Effector memory CD4-positive, alpha-beta T cell (primary cell): ENCODE results near the gene GRM8.

Experiments used
- DNase-seq, 3 donors: peaks; one replicate each; pipeline ENCODE4 v3.0.0-alpha.2; 2020
- H3K27ac ChIP-seq: 2 replicates; pipeline ENCODE4 v1.7.0; 2013; ENCODE audit warnings: mild to moderate bottlenecking, low read length, moderate library complexity; ENCODE audit not compliant: insufficient read depth, poor library complexity, severe bottlenecking
- H3K27me3 ChIP-seq: replicated peaks from 2 replicates; pipeline ENCODE4 v1.7.0; 2013; ENCODE audit warnings: mild to moderate bottlenecking, low read length; ENCODE audit not compliant: insufficient read depth, control insufficient read depth, poor library complexity, severe bottlenecking
- H3K36me3 ChIP-seq: 2 replicates; pipeline ENCODE4 v1.7.0; 2013; ENCODE audit warnings: mild to moderate bottlenecking, low read length, moderate library complexity; ENCODE audit not compliant: control insufficient read depth, insufficient read depth
- H3K4me1 ChIP-seq: 2 replicates; pipeline ENCODE4 v1.7.0; 2013; ENCODE audit warnings: low read length, mild to moderate bottlenecking; ENCODE audit not compliant: control insufficient read depth, insufficient read depth, poor library complexity, severe bottlenecking
- H3K4me3 ChIP-seq: 2 replicates; pipeline ENCODE4 v1.7.0; 2013; ENCODE audit warnings: low read length, low read depth, mild to moderate bottlenecking; ENCODE audit not compliant: insufficient read depth, poor library complexity, severe bottlenecking
- H3K9me3 ChIP-seq: 2 replicates; pipeline ENCODE4 v1.7.0; 2013; ENCODE audit warnings: mild to moderate bottlenecking, low read length, moderate library complexity; ENCODE audit not compliant: control insufficient read depth

Gene GRM8

GRCh38 chr7:126485791-126486190 is 767.0 kb downstream of the GRM8 start:
- no peaks in the 10 kb centered on the region for H3K9me3 ChIP-seq
- H3K4me1 ChIP-seq: no peaks in the 10 kb centered on the region
- H3K27me3 ChIP-seq: no peaks in the 10 kb centered on the region
- no peaks in the 10 kb centered on the region for H3K36me3 ChIP-seq
- DNase-seq: no peak
- H3K4me3 ChIP-seq: no peak overlapping the region
- no peak overlapping the region for H3K27ac ChIP-seq

GRCh38 chr7:126483972-126484371 is 768.8 kb downstream of the GRM8 start:
- DNase-seq: no peak
- Histone ChIP-seq H3K9me3 (no peaks in the 10 kb centered on the region), H3K4me3 (no peak overlapping the region), H3K27me3 (no peaks in the 10 kb centered on the region), H3K36me3 (no peaks in the 10 kb centered on the region), H3K4me1 (no peaks in the 10 kb centered on the region), H3K27ac (no peak overlapping the region)

- DNase-seq: no peak
- Histone ChIP-seq H3K4me1 (no peaks in the 10 kb centered on the region), H3K27me3 (no peaks in the 10 kb centered on the region), H3K27ac (no peak overlapping the region), H3K9me3 (no peaks in the 10 kb centered on the region), H3K4me3 (no peak overlapping the region), H3K36me3 (no peaks in the 10 kb centered on the region)
Measured at GRCh38 chr7:126472825-126473224, 779.9 kb downstream of the GRM8 start.

GRCh38 chr7:126462405-126462804 is 790.3 kb downstream of the GRM8 start:
- Histone ChIP-seq H3K4me1 (no peaks in the 10 kb centered on the region), H3K9me3 (no peaks in the 10 kb centered on the region), H3K4me3 (no peak overlapping the region), H3K27ac (no peak overlapping the region), H3K27me3 (no peaks in the 10 kb centered on the region), H3K36me3 (no peaks in the 10 kb centered on the region)
- DNase-seq: no peak

GRCh38 chr7:126460664-126461063 is 792.1 kb downstream of the GRM8 start:
- Histone ChIP-seq H3K4me1 (no peaks in the 10 kb centered on the region), H3K9me3 (no peaks in the 10 kb centered on the region), H3K27me3 (no peaks in the 10 kb centered on the region), H3K36me3 (no peaks in the 10 kb centered on the region), H3K27ac (no peak overlapping the region), H3K4me3 (no peak overlapping the region)
- no peak for DNase-seq

GRCh38 chr7:126453104-126453503 is 799.6 kb downstream of the GRM8 start:
- no peaks in the 10 kb centered on the region for H3K27me3 ChIP-seq
- DNase-seq: no peak
- no peak overlapping the region for H3K27ac ChIP-seq
- H3K4me3 ChIP-seq: no peak overlapping the region
- H3K36me3 ChIP-seq: no peaks in the 10 kb centered on the region
- no peaks in the 10 kb centered on the region for H3K9me3 ChIP-seq
- H3K4me1 ChIP-seq: no peaks in the 10 kb centered on the region

DNA sequence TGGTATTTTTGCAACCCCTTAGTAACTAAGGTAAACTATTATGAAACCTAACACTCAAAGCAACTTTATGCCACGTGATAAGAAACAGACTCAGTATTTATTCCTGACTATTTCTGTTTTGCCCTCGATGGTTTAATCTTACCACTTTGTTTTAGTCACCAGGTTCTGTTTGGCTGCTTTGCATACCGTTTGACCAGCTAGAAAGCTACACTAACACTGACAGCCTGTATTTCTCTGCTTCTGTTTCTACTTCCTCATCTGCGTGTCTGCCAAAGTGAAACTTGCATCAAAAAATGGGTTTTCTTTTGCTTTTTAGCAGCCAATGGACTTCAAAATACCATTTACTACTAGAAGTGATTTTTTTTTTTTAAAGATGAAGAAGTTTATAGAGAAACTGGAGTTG is 802.5 kb downstream of the GRM8 start:
- H3K27ac ChIP-seq: no peak overlapping the region
- no peaks in the 10 kb centered on the region for H3K9me3 ChIP-seq
- no peak for DNase-seq
- no peaks in the 10 kb centered on the region for H3K36me3 ChIP-seq
- H3K4me1 ChIP-seq: no peaks in the 10 kb centered on the region
- no peak overlapping the region for H3K4me3 ChIP-seq
- H3K27me3 ChIP-seq: no peaks in the 10 kb centered on the region

DNA sequence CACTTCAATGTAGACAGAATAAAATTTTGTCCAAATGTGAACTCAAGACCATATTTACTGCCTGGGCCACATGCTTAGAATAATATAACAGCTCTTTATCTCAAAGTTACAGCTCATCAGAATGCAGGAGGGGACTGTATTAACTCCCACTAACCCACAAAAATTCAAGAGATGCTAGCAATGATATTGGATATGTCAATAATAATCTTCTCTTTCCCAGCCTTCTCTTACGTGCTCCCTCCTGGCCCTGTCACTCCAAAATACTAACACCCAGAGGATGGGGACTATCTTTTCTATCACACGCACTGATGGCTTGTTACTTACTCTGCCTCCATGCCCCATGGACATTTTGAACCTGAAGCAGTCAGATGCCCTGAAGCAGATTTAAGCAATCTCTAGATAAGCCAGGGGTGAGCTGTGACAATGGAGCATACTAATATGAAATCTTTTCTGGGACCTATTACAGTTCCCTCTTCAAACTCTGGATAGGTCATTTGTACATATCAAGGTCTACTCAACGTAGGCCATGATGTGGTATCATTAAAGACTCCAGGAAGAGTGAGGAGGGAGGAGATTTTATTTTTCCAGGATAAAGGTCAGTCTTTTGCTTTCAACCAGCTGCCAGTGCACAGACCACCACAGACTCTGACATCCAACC is 803.0 kb downstream of the GRM8 start:
- H3K9me3 ChIP-seq: no peaks in the 10 kb centered on the region
- H3K27ac ChIP-seq: no peak overlapping the region
- H3K36me3 ChIP-seq: no peaks in the 10 kb centered on the region
- DNase-seq: no peak
- no peaks in the 10 kb centered on the region for H3K4me1 ChIP-seq
- H3K27me3 ChIP-seq: no peaks in the 10 kb centered on the region
- no peak overlapping the region for H3K4me3 ChIP-seq

DNA sequence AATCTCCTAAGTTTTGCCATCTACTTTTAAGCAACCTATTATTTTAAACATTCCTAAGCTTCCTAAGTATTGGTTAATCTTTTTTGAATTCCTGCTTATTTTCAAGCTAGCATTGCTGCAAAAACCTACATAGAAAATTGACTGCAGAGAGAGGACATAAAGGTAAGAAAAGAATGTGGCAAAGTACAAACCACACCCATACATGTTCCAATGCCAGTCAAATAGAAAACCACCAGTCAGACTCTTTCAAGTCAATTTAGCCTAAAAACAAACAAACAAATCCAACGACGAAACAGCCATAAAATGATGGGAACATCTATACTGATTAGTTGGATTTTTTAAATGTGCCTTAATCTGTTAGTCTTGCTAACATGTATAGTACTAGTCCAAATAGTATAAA is 804.8 kb downstream of the GRM8 start:
- Histone ChIP-seq H3K4me3 (no peak overlapping the region), H3K27me3 (no peaks in the 10 kb centered on the region), H3K9me3 (no peaks in the 10 kb centered on the region), H3K27ac (no peak overlapping the region), H3K36me3 (no peaks in the 10 kb centered on the region), H3K4me1 (no peaks in the 10 kb centered on the region)
- DNase-seq: no peak

DNA sequence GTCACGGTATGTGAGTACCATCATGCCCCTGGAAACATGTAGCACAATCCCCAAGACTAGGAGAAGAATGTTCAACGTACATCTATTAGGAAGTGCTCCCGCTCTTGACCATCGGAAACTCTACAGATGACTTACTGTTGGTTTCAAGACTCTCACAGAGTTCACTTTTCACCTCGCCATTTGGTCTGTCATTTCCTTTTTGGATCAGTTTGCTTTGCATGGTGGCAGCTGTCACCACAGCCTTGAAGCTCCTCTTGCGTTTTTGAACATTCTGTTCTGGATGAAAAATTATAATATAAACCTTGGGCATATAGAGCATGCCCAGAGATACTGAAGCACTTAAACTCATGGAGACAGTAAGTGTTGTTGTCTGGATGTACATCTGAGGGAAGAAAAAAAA is 806.8 kb downstream of the GRM8 start:
- Histone ChIP-seq H3K36me3 (no peaks in the 10 kb centered on the region), H3K4me1 (no peaks in the 10 kb centered on the region), H3K9me3 (no peaks in the 10 kb centered on the region), H3K27me3 (no peaks in the 10 kb centered on the region), H3K27ac (no peak overlapping the region), H3K4me3 (no peak overlapping the region)
- no peak for DNase-seq
